Adrenal gland (tissue), 12 donors: ENCODE results near the gene NFRKB. TPM values are rescaled to one million over a fixed set of nuclear protein-coding genes. Genes with fewer than 3 reads are reported as not detected.

Experiments
- DNase-seq, 7 donors: peaks; one replicate each; pipeline ENCODE4 v3.0.0-alpha.2; 2019 to 2020
- H3K27ac ChIP-seq, 5 donors: fragments of 200-600 bp; sonication (generic) in 4 of 5; 1 replicate in 3 of 5; 2 replicates in 2 of 5; pipeline versions ENCODE4 v1.5.1 to v1.8.0; 2016 to 2020; ENCODE audit warnings: mild to moderate bottlenecking in 1 of 5
- H3K27me3 ChIP-seq: fragments of 200-600 bp; 2 replicates; pipeline ENCODE4 v1.8.0; 2021
- H3K36me3 ChIP-seq, 2 donors: fragments of 200-600 bp; replicated peaks in 1 of 2; 1 replicate in 1 of 2; 2 replicates in 1 of 2; pipeline versions ENCODE4 v1.5.1 to v1.8.0; 2018 to 2022
- H3K4me1 ChIP-seq, 2 donors: fragments of 200-600 bp; replicated peaks in 1 of 2; 1 replicate in 1 of 2; 2 replicates in 1 of 2; pipeline versions ENCODE4 v1.5.1 to v1.8.0; 2018 to 2021
- H3K4me3 ChIP-seq, 4 donors: fragments of 200-600 bp; sonication (generic) in 3 of 4; one replicate each; pipeline ENCODE4 v1.5.1; 2016 to 2018
- H3K9me3 ChIP-seq, 3 donors: fragments of 200-600 bp; sonication (generic) in 1 of 3; replicated peaks in 1 of 3; 1 replicate in 2 of 3; 2 replicates in 1 of 3; pipeline versions ENCODE4 v1.5.1 to v1.8.0; 2016 to 2021
- POLR2A ChIP-seq, 2 donors: fragments of 450-650 bp; IDR thresholded peaks; one replicate each; pipeline ENCODE4 v1.6.1; 2017; ENCODE audit warnings: antibody characterized with exemption in 2 of 2, mild to moderate bottlenecking in 2 of 2, moderate library complexity in 1 of 2
- WGBS, 4 donors: extraction: QIAGEN DNeasy Blood & Tissue Kit in 2 of 4; methylation state at CpG; one replicate each; pipeline versions ENCODE4 v1.1.5 to v1.1.7; 2013 to 2017; 5-methylcytosine and 5-hydroxymethylcytosine counted together
- intact Hi-C, 2 donors: fragments of 100-400 bp; cut with DNase I; formaldehyde crosslinking; loops; one replicate each; pipeline versions ENCODE4 v1.14.1 to v1.15.0; 2022 to 2023
- polyA plus RNA-seq, 3 donors: library from polyadenylated mRNA; stranded (reverse); fragments of 200-250 nt in 2 of 3; fragments of 350-450 nt in 1 of 3; fragmentation: Illumina TruSeq in 1 of 3; extraction: RNeasy Lipid Tissue Mini Kit (QIAGEN cat#74804) in 1 of 3; gene quantifications; one replicate each; pipeline ENCODE4 v1.2.3, GENCODE V29; 2013 to 2014
- total RNA-seq, 9 donors: library from RNA; depleted of rRNA in 4 of 9; stranded (reverse); fragments of >200 nt in 4 of 9; fragments of 120-200 nt in 1 of 9; fragmentation: NEBNext Ultra II Directional in 1 of 9; extraction: Animal tissue kit (Norgen Biotek cat#: 25700) in 1 of 9; gene quantifications; one replicate each; pipeline versions ENCODE4 v1.1.0 to v1.2.4, GENCODE V29; 2013 to 2023
- TF ChIP-seq, protein P1 (sequence below), 6 experiments: fragments of 450-650 bp in 4 of 6; fragments of 200-600 bp in 2 of 6; sonication (generic) in 1 of 6; IDR thresholded peaks; 1 replicate in 5 of 6; 2 replicates in 1 of 6; pipeline versions ENCODE4 v1.5.1 to v1.8.0; 2016 to 2021; ENCODE audit warnings: antibody characterized with exemption in 6 of 6, mild to moderate bottlenecking in 2 of 6, moderate library complexity in 1 of 6
- donor health status: healthy with polysubstance abuse.
- donor health status: Bipolar disorder and iron deficiency.
- donor health status: DM: yes; HTN: yes; CAD: no.
- donor health status: DM: no; HTN: no; CAD: no.
- donor health status: DM: no; HTN: no; CAD: no.
- donor health status: DM: yes; HTN: yes; CAD: no.

NFRKB gene
- total and polyA plus RNA-seq, 12 donors = 8.7 to 30.2 (median 21.0) TPM

DNA sequence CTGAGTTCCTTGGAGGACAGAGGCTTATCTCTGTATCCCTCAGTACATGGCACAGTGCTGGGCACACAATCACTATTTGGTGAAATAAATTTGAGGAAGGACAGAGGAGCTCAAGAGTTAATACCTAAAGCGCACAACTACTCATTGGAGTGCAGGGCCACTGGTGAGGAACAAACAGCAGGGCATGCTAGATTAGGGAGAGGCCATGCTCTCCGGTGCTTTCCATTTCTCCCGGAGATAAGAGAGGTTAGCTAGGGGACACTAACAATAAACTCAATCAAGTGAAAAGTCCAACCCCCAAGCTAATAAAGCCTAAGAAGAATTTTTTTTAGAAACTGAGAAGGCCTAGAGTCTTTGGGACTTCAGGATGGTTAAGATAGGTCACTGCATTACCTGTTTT is 29.1 kb downstream of the NFRKB start:
- Histone ChIP-seq H3K4me3 (no peak overlapping the region), H3K9me3 (no peaks in the 10 kb centered on the region), H3K36me3 (peaks cover 0 to 77% of the 10 kb centered on the region in 2 donors), H3K4me1 (peaks cover 0 to 3% of the 10 kb centered on the region in 2 donors), H3K27me3 (no peaks in the 10 kb centered on the region), H3K27ac (no peak overlapping the region)
- no peak for DNase-seq
- intact Hi-C loops = no loop called here
- WGBS, 4 donors = 70 to 90% (median 73%) methylated on average over 3 of the region's 3 CpGs
- TF ChIP-seq, protein P1, sequence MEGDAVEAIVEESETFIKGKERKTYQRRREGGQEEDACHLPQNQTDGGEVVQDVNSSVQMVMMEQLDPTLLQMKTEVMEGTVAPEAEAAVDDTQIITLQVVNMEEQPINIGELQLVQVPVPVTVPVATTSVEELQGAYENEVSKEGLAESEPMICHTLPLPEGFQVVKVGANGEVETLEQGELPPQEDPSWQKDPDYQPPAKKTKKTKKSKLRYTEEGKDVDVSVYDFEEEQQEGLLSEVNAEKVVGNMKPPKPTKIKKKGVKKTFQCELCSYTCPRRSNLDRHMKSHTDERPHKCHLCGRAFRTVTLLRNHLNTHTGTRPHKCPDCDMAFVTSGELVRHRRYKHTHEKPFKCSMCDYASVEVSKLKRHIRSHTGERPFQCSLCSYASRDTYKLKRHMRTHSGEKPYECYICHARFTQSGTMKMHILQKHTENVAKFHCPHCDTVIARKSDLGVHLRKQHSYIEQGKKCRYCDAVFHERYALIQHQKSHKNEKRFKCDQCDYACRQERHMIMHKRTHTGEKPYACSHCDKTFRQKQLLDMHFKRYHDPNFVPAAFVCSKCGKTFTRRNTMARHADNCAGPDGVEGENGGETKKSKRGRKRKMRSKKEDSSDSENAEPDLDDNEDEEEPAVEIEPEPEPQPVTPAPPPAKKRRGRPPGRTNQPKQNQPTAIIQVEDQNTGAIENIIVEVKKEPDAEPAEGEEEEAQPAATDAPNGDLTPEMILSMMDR (IDR thresholded peaks at IDR 0.05) = no peak
- no peak for TF ChIP-seq POLR2A (IDR thresholded peaks at IDR 0.05)

DNA sequence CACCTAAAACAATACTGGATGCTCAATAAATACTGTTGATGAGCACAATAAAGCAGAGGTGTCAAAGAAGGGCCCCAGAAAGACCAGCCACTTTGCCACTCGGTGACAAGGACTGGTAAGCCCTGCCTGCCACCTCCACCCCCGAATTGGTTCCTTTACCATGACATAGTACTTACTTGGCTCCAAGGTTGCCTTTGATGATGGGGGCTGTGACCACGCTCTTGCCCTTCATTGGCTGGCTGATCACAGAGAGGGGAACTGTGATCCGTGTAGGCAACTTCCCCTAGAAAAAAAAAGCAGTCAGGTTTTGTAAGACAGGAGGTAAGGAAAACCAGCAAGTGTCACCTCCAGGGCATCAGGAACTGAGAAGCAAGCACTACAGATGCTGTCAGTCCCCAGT is 29.7 kb downstream of the NFRKB start:
- Histone ChIP-seq H3K27ac (no peak overlapping the region), H3K27me3 (no peaks in the 10 kb centered on the region), H3K9me3 (no peaks in the 10 kb centered on the region), H3K4me1 (peaks cover 0 to 3% of the 10 kb centered on the region in 2 donors), H3K36me3 (peaks cover 0 to 75% of the 10 kb centered on the region in 2 donors), H3K4me3 (no peak overlapping the region)
- intact Hi-C loops = no loop called here
- 76 to 93% (median 80%) methylated on average over 4 of the region's 4 CpGs for WGBS, 4 donors
- DNase-seq = no peak
- TF ChIP-seq POLR2A (IDR thresholded peaks at IDR 0.05) = no peak
- TF ChIP-seq, protein P1 (IDR thresholded peaks at IDR 0.05) = no peak

DNA sequence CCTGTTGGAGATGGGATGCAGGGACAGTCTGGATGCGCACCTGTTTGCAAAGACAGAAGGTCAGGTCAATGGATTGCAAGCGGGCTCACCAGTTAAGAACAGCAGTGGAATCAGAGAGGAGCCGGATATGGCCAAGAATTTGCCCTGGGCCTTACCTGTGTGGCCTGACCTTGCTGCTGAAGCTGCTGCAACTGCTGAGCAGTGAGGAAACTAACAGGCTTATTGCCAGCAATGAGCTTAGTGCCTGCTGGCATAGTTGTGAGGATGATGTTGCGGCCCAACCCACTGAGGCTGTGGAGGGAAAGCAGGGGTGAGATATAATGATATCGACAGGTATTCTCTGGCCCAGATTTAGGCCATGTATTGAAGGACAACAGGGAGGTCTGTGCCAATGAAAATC is 30.6 kb downstream of the NFRKB start:
- peaks cover 0 to 3% of the 10 kb centered on the region in 2 donors for H3K4me1 ChIP-seq
- 91 to 100% (median 96%) methylated on average over 5 of the region's 5 CpGs for WGBS, 4 donors
- no peak for DNase-seq
- H3K27me3 ChIP-seq = no peaks in the 10 kb centered on the region
- peaks cover 0 to 69% of the 10 kb centered on the region in 2 donors for H3K36me3 ChIP-seq
- TF ChIP-seq, protein P1 (IDR thresholded peaks at IDR 0.05) = no peak
- no peak for TF ChIP-seq POLR2A (IDR thresholded peaks at IDR 0.05)
- intact Hi-C loops = no loop called here
- no peak overlapping the region for H3K27ac ChIP-seq
- no peaks in the 10 kb centered on the region for H3K9me3 ChIP-seq
- no peak overlapping the region for H3K4me3 ChIP-seq

DNA sequence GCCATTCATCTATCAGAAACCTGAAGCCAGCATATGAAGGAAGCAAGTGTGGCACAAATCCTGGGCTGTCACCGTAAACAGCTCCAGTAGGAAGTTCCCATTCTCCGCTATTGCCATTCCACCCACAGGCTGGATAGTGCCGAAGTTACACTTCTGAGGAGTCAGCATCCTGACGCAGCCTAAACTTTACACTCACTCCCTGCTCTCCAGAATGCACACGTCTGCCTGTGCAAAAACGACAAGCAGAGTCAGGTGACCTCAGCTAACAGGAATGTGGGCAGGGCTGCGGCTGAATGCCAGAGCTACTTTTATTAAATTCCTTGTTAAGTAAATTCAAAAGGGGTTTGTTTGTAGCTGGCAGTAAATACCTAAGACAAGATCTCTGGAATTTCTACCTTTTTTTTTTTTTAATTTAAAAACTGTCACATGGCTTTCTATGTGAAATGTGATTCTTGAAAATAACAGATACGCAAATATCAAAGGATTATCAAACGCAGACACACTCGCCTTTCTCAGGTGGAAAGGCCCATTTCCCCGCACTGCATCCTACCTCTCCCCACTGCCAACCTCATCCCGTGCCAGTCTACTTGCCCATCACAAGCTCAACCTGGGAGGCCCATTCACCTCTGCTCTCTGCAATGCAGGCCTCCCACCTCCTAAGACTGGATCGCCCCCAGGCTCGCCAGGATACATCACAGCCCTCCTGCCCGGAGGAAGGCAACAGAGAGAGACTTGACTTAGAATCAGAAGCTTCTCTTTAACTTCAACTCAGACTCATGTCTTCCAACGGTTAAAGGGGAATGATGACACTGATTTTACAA is 33.5 kb downstream of the NFRKB start:
- Histone ChIP-seq H3K4me1 (peaks cover 5 to 11% of the 10 kb centered on the region in 2 donors), H3K9me3 (no peaks in the 10 kb centered on the region), H3K4me3 (no peak overlapping the region), H3K27ac (peak overlapping the region in 1 of 5 donors; percentile 66), H3K27me3 (no peaks in the 10 kb centered on the region), H3K36me3 (peaks cover 0 to 48% of the 10 kb centered on the region in 2 donors)
- peak; percentile 20 to 88 (median 81) for DNase-seq
- intact Hi-C loops = no loop called here
- peak in 1 of 2 donors; percentile 29 for TF ChIP-seq POLR2A (IDR thresholded peaks at IDR 0.05)
- TF ChIP-seq, protein P1 (IDR thresholded peaks at IDR 0.05) = no peak
- WGBS, 4 donors = 60 to 70% (median 66%) methylated on average over 13 to 16 of the region's 16 CpGs
